Trophoblast cell (in vitro differentiated cells and primary cell): ENCODE data around the gene IL18R1.

Experiments used
- DNase-seq, 2 donors: peaks; one replicate each; pipeline ENCODE4 v3.0.0-alpha.2; 2016
- H2AFZ ChIP-seq: 2 replicates; pipeline ENCODE4 v1.6.1; 2013; ENCODE audit warnings: low read length, moderate library complexity, mild to moderate bottlenecking; ENCODE audit not compliant: insufficient read depth, poor library complexity
- H2AK5ac ChIP-seq: 2 replicates; pipeline ENCODE4 v1.6.1; 2013; ENCODE audit warnings: mild to moderate bottlenecking, low read length
- H2BK120ac ChIP-seq: 2 replicates; pipeline ENCODE4 v1.6.1; 2013; ENCODE audit warnings: low read length, mild to moderate bottlenecking, moderate library complexity; ENCODE audit not compliant: insufficient read depth, poor library complexity
- H2BK12ac ChIP-seq: 2 replicates; pipeline ENCODE4 v1.6.1; 2013; ENCODE audit warnings: mild to moderate bottlenecking, low read length, moderate library complexity
- H2BK5ac ChIP-seq: 2 replicates; pipeline ENCODE4 v1.6.1; 2013; ENCODE audit warnings: low read length, low read depth, moderate library complexity, mild to moderate bottlenecking; ENCODE audit not compliant: poor library complexity
- H3K14ac ChIP-seq: 2 replicates; pipeline ENCODE4 v1.6.1; 2013; ENCODE audit warnings: mild to moderate bottlenecking, low read length
- H3K18ac ChIP-seq: 2 replicates; pipeline ENCODE4 v1.6.1; 2013; ENCODE audit warnings: mild to moderate bottlenecking, low read length
- H3K23ac ChIP-seq: 2 replicates; pipeline ENCODE4 v1.6.1; 2013; ENCODE audit warnings: low read length
- H3K27ac ChIP-seq: 2 replicates; pipeline ENCODE4 v1.5.1; 2013; ENCODE audit warnings: low read depth, mild to moderate bottlenecking, inconsistent platforms, low read length, moderate library complexity
- H3K27me3 ChIP-seq: 2 replicates; pipeline ENCODE4 v1.6.1; 2013; ENCODE audit warnings: inconsistent platforms, mild to moderate bottlenecking, low read length, moderate library complexity; ENCODE audit not compliant: insufficient read depth
- H3K36me3 ChIP-seq, 2 experiments: 1 replicate in 1 of 2; 2 replicates in 1 of 2; pipeline ENCODE4 v1.6.1; 2013; ENCODE audit warnings: low read length in 2 of 2, mild to moderate bottlenecking in 2 of 2, moderate library complexity in 1 of 2; ENCODE audit not compliant: insufficient read depth in 2 of 2, control insufficient read depth in 1 of 2
- H3K4ac ChIP-seq: 2 replicates; pipeline ENCODE4 v1.6.1; 2013; ENCODE audit warnings: low read depth, mild to moderate bottlenecking, low read length, moderate library complexity
- H3K4me1 ChIP-seq, 2 experiments: 1 replicate in 1 of 2; 2 replicates in 1 of 2; pipeline ENCODE4 v1.6.1; 2013; ENCODE audit warnings: low read length in 2 of 2, mild to moderate bottlenecking in 2 of 2, moderate library complexity in 1 of 2; ENCODE audit not compliant: insufficient read depth in 2 of 2, control insufficient read depth in 1 of 2
- H3K4me2 ChIP-seq: 2 replicates; pipeline ENCODE4 v1.6.1; 2013; ENCODE audit warnings: inconsistent platforms, mild to moderate bottlenecking, low read length, moderate library complexity
- H3K4me3 ChIP-seq: 2 replicates; pipeline ENCODE4 v1.5.1; 2013; ENCODE audit warnings: mild to moderate bottlenecking, low read depth, low read length, inconsistent platforms
- H3K79me1 ChIP-seq: one replicate; pipeline ENCODE4 v1.6.1; 2013; ENCODE audit warnings: low read length
- H3K79me2 ChIP-seq: 2 replicates; pipeline ENCODE4 v1.6.1; 2013; ENCODE audit warnings: low read length, mild to moderate bottlenecking; ENCODE audit not compliant: control insufficient read depth, insufficient read depth, poor library complexity
- H3K9ac ChIP-seq: 2 replicates; pipeline ENCODE4 v1.6.1; 2013; ENCODE audit warnings: mild to moderate bottlenecking, low read length
- H3K9me3 ChIP-seq: 2 replicates; pipeline ENCODE4 v1.6.1; 2013; ENCODE audit warnings: low read depth, mild to moderate bottlenecking, control low read depth, inconsistent platforms, low read length; ENCODE audit not compliant: insufficient read depth
- H4K12ac ChIP-seq: 2 replicates; pipeline ENCODE4 v1.6.1; 2013; ENCODE audit warnings: low read depth, mild to moderate bottlenecking, low read length, moderate library complexity
- H4K8ac ChIP-seq: 2 replicates; pipeline ENCODE4 v1.6.1; 2013; ENCODE audit warnings: low read depth, mild to moderate bottlenecking, low read length, moderate library complexity
- H4K91ac ChIP-seq: one replicate; pipeline ENCODE4 v1.6.1; 2013; ENCODE audit warnings: low read depth, mild to moderate bottlenecking, low read length, moderate library complexity
- WGBS: extraction: QIAGEN DNeasy Blood & Tissue Kit; methylation state at CpG from one replicate; pipeline ENCODE4 v1.1.7; 2013; ENCODE audit warnings: missing lambda C conversion rate; ENCODE audit not compliant: insufficient read length, insufficient coverage; ENCODE audit errors: extremely low coverage; 5-methylcytosine and 5-hydroxymethylcytosine counted together

Gene IL18R1

GRCh38 chr2:102385522-102385921 lies 29.9 kb downstream of the IL18R1 start:
- Histone ChIP-seq H3K4me1 (no peaks in the 10 kb centered on the region), H3K4ac (no peak overlapping the region), H3K36me3 (no peaks in the 10 kb centered on the region), H3K27me3 (no peaks in the 10 kb centered on the region), H2AFZ (no peak overlapping the region), H3K79me2 (no peaks in the 10 kb centered on the region), H4K8ac (no peak overlapping the region), H4K91ac (no peak overlapping the region), H3K27ac (no peak overlapping the region), H2BK5ac (no peak overlapping the region), H3K14ac (no peak overlapping the region), H2BK120ac (no peak overlapping the region), H3K4me3 (no peak overlapping the region), H3K23ac (no peak overlapping the region), H2AK5ac (no peak overlapping the region), H3K9me3 (no peaks in the 10 kb centered on the region), H2BK12ac (no peak overlapping the region), H3K9ac (no peak overlapping the region), H3K79me1 (no peaks in the 10 kb centered on the region), H4K12ac (no peak overlapping the region), H3K4me2 (no peak overlapping the region), H3K18ac (no peak overlapping the region)
- DNase-seq = no peak
- WGBS = no CpG with 5 or more reads among the region's 1 CpG

GRCh38 chr2:102386004-102386403 lies 30.4 kb downstream of the IL18R1 start:
- Histone ChIP-seq H3K9me3 (no peaks in the 10 kb centered on the region), H3K27me3 (no peaks in the 10 kb centered on the region), H2BK5ac (no peak overlapping the region), H3K79me1 (no peaks in the 10 kb centered on the region), H3K36me3 (no peaks in the 10 kb centered on the region), H3K4ac (no peak overlapping the region), H3K18ac (no peak overlapping the region), H4K8ac (no peak overlapping the region), H3K4me1 (no peaks in the 10 kb centered on the region), H2BK120ac (no peak overlapping the region), H4K91ac (no peak overlapping the region), H4K12ac (no peak overlapping the region), H3K4me2 (no peak overlapping the region), H3K79me2 (no peaks in the 10 kb centered on the region), H2AK5ac (no peak overlapping the region), H3K14ac (no peak overlapping the region), H2BK12ac (no peak overlapping the region), H2AFZ (no peak overlapping the region), H3K23ac (no peak overlapping the region), H3K4me3 (no peak overlapping the region), H3K9ac (no peak overlapping the region), H3K27ac (no peak overlapping the region)
- WGBS = no CpG with 5 or more reads among the region's 3 CpGs
- DNase-seq = no peak

- H3K9me3 ChIP-seq = no peaks in the 10 kb centered on the region
- no peaks in the 10 kb centered on the region for H3K4me1 ChIP-seq
- H3K4ac ChIP-seq = no peak overlapping the region
- H2BK5ac ChIP-seq = no peak overlapping the region
- no peak overlapping the region for H2BK120ac ChIP-seq
- no peak overlapping the region for H3K4me3 ChIP-seq
- no peak overlapping the region for H4K8ac ChIP-seq
- no peak overlapping the region for H3K4me2 ChIP-seq
- no peak overlapping the region for H3K23ac ChIP-seq
- no peak overlapping the region for H2BK12ac ChIP-seq
- no peak overlapping the region for H4K12ac ChIP-seq
- no peak overlapping the region for H2AFZ ChIP-seq
- H3K27ac ChIP-seq = no peak overlapping the region
- H3K9ac ChIP-seq = no peak overlapping the region
- no peaks in the 10 kb centered on the region for H3K27me3 ChIP-seq
- H3K14ac ChIP-seq = no peak overlapping the region
- DNase-seq = no peak
- no peaks in the 10 kb centered on the region for H3K79me2 ChIP-seq
- WGBS = no CpG with 5 or more reads among the region's 3 CpGs
- no peak overlapping the region for H4K91ac ChIP-seq
- H3K18ac ChIP-seq = no peak overlapping the region
- H3K36me3 ChIP-seq = no peaks in the 10 kb centered on the region
- H3K79me1 ChIP-seq = no peaks in the 10 kb centered on the region
- no peak overlapping the region for H2AK5ac ChIP-seq
Measured at GRCh38 chr2:102386867-102387541, 31.4 kb downstream of the IL18R1 start.

GRCh38 chr2:102387763-102388546 lies 32.4 kb downstream of the IL18R1 start:
- Histone ChIP-seq H2BK5ac (no peak overlapping the region), H4K12ac (no peak overlapping the region), H2AFZ (no peak overlapping the region)

More at GRCh38 chr2:102387763-102388546, 32.4 kb downstream of the IL18R1 start:
- no CpG with 5 or more reads among the region's 7 CpGs for WGBS
- Histone ChIP-seq H3K9ac (no peak overlapping the region), H3K36me3 (no peaks in the 10 kb centered on the region), H2BK120ac (no peak overlapping the region), H3K27ac (no peak overlapping the region), H3K9me3 (no peaks in the 10 kb centered on the region), H3K4me1 (no peaks in the 10 kb centered on the region), H3K79me2 (no peaks in the 10 kb centered on the region), H2BK12ac (no peak overlapping the region), H3K14ac (no peak overlapping the region), H3K4me3 (no peak overlapping the region), H3K23ac (no peak overlapping the region), H3K27me3 (no peaks in the 10 kb centered on the region), H3K79me1 (no peaks in the 10 kb centered on the region), H3K4ac (no peak overlapping the region), H3K18ac (no peak overlapping the region), H2AK5ac (no peak overlapping the region), H3K4me2 (no peak overlapping the region), H4K91ac (no peak overlapping the region), H4K8ac (no peak overlapping the region)
- no peak for DNase-seq
